Transverse colon (tissue), 4 donors: ENCODE results near the gene SHKBP1. TPM values are rescaled to one million over a fixed set of nuclear protein-coding genes. Genes with fewer than 3 reads are reported as not detected.
"Not testable (repeated sequence)": the region's sequence is repeated elsewhere in the genome, so short reads cannot be mapped to it uniquely, and the experiment has no call there.

Experiments used
- DNase-seq: peaks from one replicate; pipeline ENCODE4 v3.0.0-alpha.2; 2019
- H3K27ac ChIP-seq, 4 donors: fragments of 200-600 bp; sonication (generic); 2 replicates each; pipeline ENCODE4 v1.5.1; 2016 to 2018; ENCODE audit warnings: inconsistent platforms in 4 of 4
- H3K27me3 ChIP-seq: fragments of 200-600 bp; sonication (generic); 2 replicates; pipeline ENCODE4 v1.5.1; 2017; ENCODE audit warnings: inconsistent platforms
- H3K36me3 ChIP-seq, 4 donors: fragments of 200-600 bp; sonication (generic); 2 replicates each; pipeline ENCODE4 v1.5.1; 2017 to 2019; ENCODE audit warnings: inconsistent platforms in 4 of 4
- H3K4me1 ChIP-seq, 4 donors: fragments of 200-600 bp; sonication (generic); 2 replicates each; pipeline ENCODE4 v1.5.1; 2017 to 2020; ENCODE audit warnings: inconsistent platforms in 4 of 4
- H3K4me3 ChIP-seq, 4 donors: fragments of 200-600 bp; sonication (generic); 1 replicate in 1 of 4; 2 replicates in 3 of 4; pipeline versions ENCODE4 v1.5.1 to v1.6.1; 2017 to 2019; ENCODE audit warnings: inconsistent platforms in 4 of 4
- H3K9me3 ChIP-seq, 2 donors: fragments of 200-600 bp; sonication (generic); 2 replicates each; pipeline ENCODE4 v1.5.1; 2017 to 2019; ENCODE audit warnings: inconsistent platforms in 2 of 2
- CTCF ChIP-seq, 5 experiments: fragments of 200-600 bp in 3 of 5; fragments of 450-650 bp in 2 of 5; sonication (generic) in 3 of 5; IDR thresholded peaks; 1 replicate in 2 of 5; 2 replicates in 3 of 5; pipeline ENCODE4 v1.5.1; 2016 to 2017; ENCODE audit warnings: antibody characterized with exemption in 5 of 5, inconsistent platforms in 3 of 5, mild to moderate bottlenecking in 2 of 5, moderate library complexity in 1 of 5
- EP300 ChIP-seq: sonication (generic); formaldehyde crosslinking; IDR thresholded peaks from one replicate; pipeline ENCODE4 v1.6.1; 2017; ENCODE audit warnings: antibody characterized with exemption, low read depth
- POLR2A ChIP-seq: fragments of 450-650 bp; IDR thresholded peaks from one replicate; pipeline ENCODE4 v1.6.1; 2016; ENCODE audit warnings: antibody characterized with exemption, mild to moderate bottlenecking, moderate library complexity
- POLR2AphosphoS5 ChIP-seq, 3 donors: sonication (generic); formaldehyde crosslinking; IDR thresholded peaks; one replicate each; pipeline ENCODE4 v1.6.1; 2016; ENCODE audit warnings: antibody characterized with exemption in 3 of 3
- WGBS, 2 donors: methylation state at CpG; one replicate each; pipeline ENCODE4 v1.1.5; 2018; ENCODE audit warnings: low coverage in 1 of 2; 5-methylcytosine and 5-hydroxymethylcytosine counted together
- in situ Hi-C, 4 donors: fragments of 200-750 bp; cut with MboI; loops; one replicate each; pipeline versions ENCODE4 v1.15.0 to v1.15.1; 2017; ENCODE audit warnings: low sequenced_read_pairs in 3 of 4, low pct_ligation_motif_present in 1 of 4, low pct_unique_long_range_greater_than_20kb in 1 of 4
- intact Hi-C: fragments of 100-400 bp; cut with DNase I; formaldehyde crosslinking; loops from one replicate; pipeline ENCODE4 v1.15.1; 2023; ENCODE audit warnings: low total_unique reads
- total RNA-seq, 4 donors: library from RNA; depleted of rRNA; stranded (reverse); fragments of >200 nt; gene quantifications; one replicate each; pipeline ENCODE4 v1.1.0, GENCODE V29; 2016

Gene SHKBP1
- total RNA-seq, 4 donors from 2014 or later, result 58.7 to 111 (median 60.9) TPM

GRCh38 chr19:40560092-40560507 lies 16.6 kb upstream of the SHKBP1 start:
- WGBS, 2 donors, result 54 to 72% methylated on average over 3 to 20 of the region's 20 CpGs
- no peak for DNase-seq
- H3K36me3 ChIP-seq, result no peaks in the 10 kb centered on the region
- in situ Hi-C loops (no loop called here), intact Hi-C loops (no loop called here)
- no peak overlapping the region for H3K4me3 ChIP-seq
- H3K27me3 ChIP-seq, result peaks cover 24% of the 10 kb centered on the region
- no peaks in the 10 kb centered on the region for H3K4me1 ChIP-seq
- TF ChIP-seq CTCF (IDR thresholded peaks at IDR 0.05) (no peak), POLR2A (no peak), EP300 (no peak), POLR2AphosphoS5 (IDR thresholded peaks at IDR 0.05) (no peak)
- no peak overlapping the region for H3K27ac ChIP-seq
- H3K9me3 ChIP-seq, result no peaks in the 10 kb centered on the region

- in situ Hi-C loops (no loop called here), intact Hi-C loops (no loop called here)
- Histone ChIP-seq H3K4me3 (no peak overlapping the region), H3K4me1 (peaks cover 0 to 1% (median 0%) of the 10 kb centered on the region in 4 donors), H3K9me3 (no peaks in the 10 kb centered on the region), H3K36me3 (no peaks in the 10 kb centered on the region), H3K27me3 (peaks cover 32% of the 10 kb centered on the region), H3K27ac (no peak overlapping the region)
- DNase-seq, result no peak
- 20 to 65% methylated on average over 2 to 4 of the region's 4 CpGs for WGBS, 2 donors
- TF ChIP-seq EP300 (no peak), POLR2A (no peak), CTCF (IDR thresholded peaks at IDR 0.05) (no peak), POLR2AphosphoS5 (IDR thresholded peaks at IDR 0.05) (no peak)
Measured at GRCh38 chr19:40561947-40562346, 14.7 kb upstream of the SHKBP1 start.

- DNase-seq, H3K4me3 ChIP-seq, intact Hi-C loops, H3K9me3 ChIP-seq, in situ Hi-C loops, H3K27ac ChIP-seq, H3K36me3 ChIP-seq: not testable (repeated sequence)
- Histone ChIP-seq H3K4me1 (peaks cover 3 to 14% (median 7%) of the 10 kb centered on the region in 4 donors), H3K27me3 (peaks cover 54% of the 10 kb centered on the region)
- WGBS, 2 donors, result 94% methylated on average over 1 of the region's 1 CpG; no CpG with 5 or more reads in 1 of the 2 donors
Measured at GRCh38 chr19:40564535-40564934, 12.1 kb upstream of the SHKBP1 start.

GRCh38 chr19:40565355-40565754 lies 11.3 kb upstream of the SHKBP1 start:
- Histone ChIP-seq H3K36me3 (no peaks in the 10 kb centered on the region), H3K27me3 (peaks cover 54% of the 10 kb centered on the region), H3K4me3 (no peak overlapping the region), H3K9me3 (no peaks in the 10 kb centered on the region), H3K27ac (no peak overlapping the region), H3K4me1 (peaks cover 7 to 18% (median 12%) of the 10 kb centered on the region in 4 donors)
- in situ Hi-C loops (no loop called here), intact Hi-C loops (no loop called here)
- 65% methylated on average over 7 of the region's 7 CpGs; no CpG with 5 or more reads in 1 of the 2 donors for WGBS, 2 donors
- DNase-seq, result no peak
- TF ChIP-seq POLR2AphosphoS5 (IDR thresholded peaks at IDR 0.05) (no peak), CTCF (IDR thresholded peaks at IDR 0.05) (no peak), EP300 (no peak)

- Histone ChIP-seq H3K4me1 (peaks cover 7 to 18% (median 12%) of the 10 kb centered on the region in 4 donors), H3K27me3 (peaks cover 54% of the 10 kb centered on the region), H3K9me3 (no peaks in the 10 kb centered on the region), H3K36me3 (no peaks in the 10 kb centered on the region), H3K27ac (no peak overlapping the region), H3K4me3 (no peak overlapping the region)
- 70 to 75% methylated on average over 2 to 3 of the region's 14 CpGs for WGBS, 2 donors
- in situ Hi-C loops, result no loop called here
- TF ChIP-seq POLR2AphosphoS5 (IDR thresholded peaks at IDR 0.05) (no peak), POLR2A (no peak), CTCF (IDR thresholded peaks at IDR 0.05) (no peak), EP300 (no peak)
- DNase-seq, result no peak
- intact Hi-C loops, result no loop called here
Measured at GRCh38 chr19:40565910-40566495, 10.7 kb upstream of the SHKBP1 start.
